Muscle layer of duodenum (tissue), 2 donors: ENCODE results near the gene TAP1.

Experiments
- H3K27ac ChIP-seq: one replicate; pipeline ENCODE4 v1.7.0; 2013; ENCODE audit warnings: mild to moderate bottlenecking, low read length
- H3K27me3 ChIP-seq: one replicate; pipeline ENCODE4 v1.7.0; 2013; ENCODE audit warnings: low read depth, mild to moderate bottlenecking, control low read depth, low read length
- H3K36me3 ChIP-seq, 2 donors: one replicate each; pipeline ENCODE4 v1.7.0; 2013; ENCODE audit warnings: low read length in 2 of 2, control low read depth in 1 of 2, mild to moderate bottlenecking in 1 of 2; ENCODE audit not compliant: insufficient read depth in 2 of 2, control insufficient read depth in 1 of 2
- H3K4me1 ChIP-seq, 2 donors: one replicate each; pipeline ENCODE4 v1.7.0; 2013; ENCODE audit warnings: low read length in 2 of 2, mild to moderate bottlenecking in 2 of 2, control low read depth in 1 of 2, moderate library complexity in 1 of 2; ENCODE audit not compliant: insufficient read depth in 2 of 2, control insufficient read depth in 1 of 2
- H3K4me3 ChIP-seq, 2 donors: one replicate each; pipeline ENCODE4 v1.7.0; 2013; ENCODE audit warnings: low read length in 2 of 2, low read depth in 1 of 2, mild to moderate bottlenecking in 1 of 2
- H3K9me3 ChIP-seq, 2 donors: one replicate each; pipeline ENCODE4 v1.7.0; 2013; ENCODE audit warnings: low read length in 2 of 2, control low read depth in 1 of 2, mild to moderate bottlenecking in 1 of 2; ENCODE audit not compliant: control insufficient read depth in 1 of 2
- donor health status: healthy.

Gene TAP1

GRCh38 chr6:32858194-32858593 is 4.7 kb upstream of the TAP1 start:
- Histone ChIP-seq H3K9me3 (no peaks in the 10 kb centered on the region), H3K27ac (no peak overlapping the region), H3K36me3 (peaks cover 22 to 23% of the 10 kb centered on the region in 2 donors), H3K4me1 (peaks cover 7 to 13% of the 10 kb centered on the region in 2 donors), H3K4me3 (no peak overlapping the region), H3K27me3 (no peaks in the 10 kb centered on the region)

- Histone ChIP-seq H3K27me3 (no peaks in the 10 kb centered on the region), H3K9me3 (no peaks in the 10 kb centered on the region), H3K27ac (no peak overlapping the region), H3K4me1 (peaks cover 8 to 13% of the 10 kb centered on the region in 2 donors), H3K4me3 (no peak overlapping the region), H3K36me3 (peaks cover 22 to 23% of the 10 kb centered on the region in 2 donors)
Measured at GRCh38 chr6:32857156-32857891, 3.8 kb upstream of the TAP1 start.

- Histone ChIP-seq H3K27me3 (no peaks in the 10 kb centered on the region), H3K9me3 (no peaks in the 10 kb centered on the region), H3K4me3 (peak overlapping the region in 1 of 2 donors; percentile 89), H3K4me1 (peaks cover 14 to 26% of the 10 kb centered on the region in 2 donors), H3K27ac (peak overlapping the region; percentile 96), H3K36me3 (peaks cover 27 to 28% of the 10 kb centered on the region in 2 donors)
Measured at GRCh38 chr6:32855467-32856174, 2.1 kb upstream of the TAP1 start.

- Histone ChIP-seq H3K27ac (peak overlapping the region; percentile 96), H3K9me3 (no peaks in the 10 kb centered on the region), H3K36me3 (peaks cover 32 to 38% of the 10 kb centered on the region in 2 donors), H3K27me3 (no peaks in the 10 kb centered on the region), H3K4me3 (peak overlapping the region; percentile 89 to 95), H3K4me1 (peaks cover 14 to 26% of the 10 kb centered on the region in 2 donors)
Measured at GRCh38 chr6:32854376-32855178, 1.1 kb upstream of the TAP1 start.

GRCh38 chr6:32852844-32853540 is 512 bp downstream of the TAP1 start:
- Histone ChIP-seq H3K4me3 (peak overlapping the region; percentile 89 to 95), H3K27ac (peak overlapping the region; percentile 96), H3K4me1 (peaks cover 14 to 26% of the 10 kb centered on the region in 2 donors), H3K9me3 (no peaks in the 10 kb centered on the region), H3K27me3 (no peaks in the 10 kb centered on the region), H3K36me3 (peaks cover 32 to 35% of the 10 kb centered on the region in 2 donors)

GRCh38 chr6:32852018-32852843 is 1.3 kb downstream of the TAP1 start:
- Histone ChIP-seq H3K4me1 (peaks cover 14 to 26% of the 10 kb centered on the region in 2 donors), H3K27me3 (no peaks in the 10 kb centered on the region), H3K27ac (peak overlapping the region; percentile 96), H3K9me3 (no peaks in the 10 kb centered on the region), H3K36me3 (peaks cover 30 to 37% of the 10 kb centered on the region in 2 donors), H3K4me3 (peak overlapping the region; percentile 89 to 95)

GRCh38 chr6:32851025-32851424 is 2.5 kb downstream of the TAP1 start:
- Histone ChIP-seq H3K36me3 (peaks cover 33 to 39% of the 10 kb centered on the region in 2 donors), H3K4me3 (no peak overlapping the region), H3K9me3 (no peaks in the 10 kb centered on the region), H3K4me1 (peaks cover 14 to 26% of the 10 kb centered on the region in 2 donors), H3K27me3 (no peaks in the 10 kb centered on the region), H3K27ac (no peak overlapping the region)

GRCh38 chr6:32849126-32849525 is 4.4 kb downstream of the TAP1 start:
- peaks cover 33 to 47% of the 10 kb centered on the region in 2 donors for H3K36me3 ChIP-seq
- H3K9me3 ChIP-seq = no peaks in the 10 kb centered on the region
- peaks cover 11 to 24% of the 10 kb centered on the region in 2 donors for H3K4me1 ChIP-seq
- no peak overlapping the region for H3K4me3 ChIP-seq
- no peak overlapping the region for H3K27ac ChIP-seq
- no peaks in the 10 kb centered on the region for H3K27me3 ChIP-seq

- peaks cover 11 to 30% of the 10 kb centered on the region in 2 donors for H3K4me1 ChIP-seq
- no peaks in the 10 kb centered on the region for H3K27me3 ChIP-seq
- no peaks in the 10 kb centered on the region for H3K9me3 ChIP-seq
- peaks cover 33 to 47% of the 10 kb centered on the region in 2 donors for H3K36me3 ChIP-seq
- no peak overlapping the region for H3K27ac ChIP-seq
- H3K4me3 ChIP-seq = no peak overlapping the region
Measured at GRCh38 chr6:32847795-32848194, 5.7 kb downstream of the TAP1 start.

- no peak overlapping the region for H3K27ac ChIP-seq
- H3K9me3 ChIP-seq = no peaks in the 10 kb centered on the region
- peaks cover 13 to 33% of the 10 kb centered on the region in 2 donors for H3K4me1 ChIP-seq
- H3K27me3 ChIP-seq = no peaks in the 10 kb centered on the region
- H3K4me3 ChIP-seq = no peak overlapping the region
- H3K36me3 ChIP-seq = peaks cover 40 to 54% of the 10 kb centered on the region in 2 donors
Measured at GRCh38 chr6:32847004-32847403, 6.5 kb downstream of the TAP1 start.
